ENCODE results near the gene SPATA45.

DNA sequence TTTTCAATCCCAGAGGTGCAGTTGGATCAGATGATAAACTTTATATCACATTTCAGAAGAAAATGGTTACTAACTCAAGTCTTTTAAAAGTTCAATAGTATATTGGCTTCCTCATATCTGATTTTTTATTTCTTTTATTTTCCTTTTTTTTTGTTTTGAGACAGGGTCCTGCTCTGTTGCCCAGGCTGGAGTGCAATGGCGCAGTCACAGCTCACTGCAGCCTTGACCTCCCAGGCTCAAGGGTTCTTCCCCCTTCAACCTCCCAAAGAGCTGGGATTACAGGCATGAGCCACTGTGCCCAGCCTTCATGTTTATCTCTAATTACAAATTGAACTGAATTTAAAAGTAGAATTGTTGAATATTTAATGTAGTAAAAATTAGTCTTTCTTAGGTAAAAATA is 24.5 kb upstream of the SPATA45 start:
- TF ChIP-seq, protein P1, sequence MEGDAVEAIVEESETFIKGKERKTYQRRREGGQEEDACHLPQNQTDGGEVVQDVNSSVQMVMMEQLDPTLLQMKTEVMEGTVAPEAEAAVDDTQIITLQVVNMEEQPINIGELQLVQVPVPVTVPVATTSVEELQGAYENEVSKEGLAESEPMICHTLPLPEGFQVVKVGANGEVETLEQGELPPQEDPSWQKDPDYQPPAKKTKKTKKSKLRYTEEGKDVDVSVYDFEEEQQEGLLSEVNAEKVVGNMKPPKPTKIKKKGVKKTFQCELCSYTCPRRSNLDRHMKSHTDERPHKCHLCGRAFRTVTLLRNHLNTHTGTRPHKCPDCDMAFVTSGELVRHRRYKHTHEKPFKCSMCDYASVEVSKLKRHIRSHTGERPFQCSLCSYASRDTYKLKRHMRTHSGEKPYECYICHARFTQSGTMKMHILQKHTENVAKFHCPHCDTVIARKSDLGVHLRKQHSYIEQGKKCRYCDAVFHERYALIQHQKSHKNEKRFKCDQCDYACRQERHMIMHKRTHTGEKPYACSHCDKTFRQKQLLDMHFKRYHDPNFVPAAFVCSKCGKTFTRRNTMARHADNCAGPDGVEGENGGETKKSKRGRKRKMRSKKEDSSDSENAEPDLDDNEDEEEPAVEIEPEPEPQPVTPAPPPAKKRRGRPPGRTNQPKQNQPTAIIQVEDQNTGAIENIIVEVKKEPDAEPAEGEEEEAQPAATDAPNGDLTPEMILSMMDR (conservative IDR thresholded peaks at IDR 0.05; ENCODE audit: low read depth, low read length), result no peak
- no peak for TF ChIP-seq EZH2 (IDR thresholded peaks at IDR 0.05; ENCODE audit: borderline replicate concordance, low read depth, low read length, poor library complexity, severe bottlenecking)

Data from A673 (cell line).